ENCODE measurements around the gene DISP2.

The DISP2 gene

DNA sequence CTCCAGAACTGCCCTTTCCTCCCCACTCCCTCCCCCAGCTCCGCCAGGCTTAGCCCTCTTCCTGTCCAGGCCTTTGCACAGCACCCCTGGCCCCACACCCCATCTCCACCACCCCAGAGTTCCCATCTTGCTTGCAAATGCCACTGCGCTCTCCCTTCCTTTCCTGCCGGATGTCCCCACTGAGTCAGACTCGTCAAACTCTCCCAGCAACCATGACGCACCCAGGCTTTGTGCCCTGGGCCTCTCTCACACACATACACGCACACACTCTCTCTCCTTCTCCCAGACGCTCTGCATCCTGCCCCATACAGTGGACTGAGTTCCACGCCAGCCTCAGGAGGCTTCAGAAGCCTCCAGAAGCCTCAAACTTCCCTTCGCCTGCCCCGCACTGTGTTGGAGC is 14.5 kb upstream of the DISP2 start:
- FAIRE-seq, result no peak

DNA sequence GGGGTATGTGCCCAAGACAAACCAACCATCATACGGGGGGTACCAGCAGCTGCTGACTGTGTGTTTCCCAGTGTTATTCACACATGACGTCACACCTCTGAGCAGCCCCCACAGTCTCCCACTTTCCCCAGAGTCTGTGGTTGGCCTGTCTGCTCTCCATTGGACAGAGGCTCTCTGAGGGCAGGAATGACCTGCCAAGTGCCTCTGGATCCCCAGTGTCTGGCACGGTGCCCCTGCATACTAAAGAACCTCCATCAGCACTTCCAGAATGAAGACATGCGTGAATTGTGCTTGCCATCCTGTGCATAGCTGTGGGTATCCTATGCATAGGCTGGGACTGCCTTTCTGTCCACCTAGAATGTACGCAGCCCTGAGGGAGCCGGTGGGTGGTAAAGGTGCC is 13.8 kb upstream of the DISP2 start:
- no peak for FAIRE-seq

DNA sequence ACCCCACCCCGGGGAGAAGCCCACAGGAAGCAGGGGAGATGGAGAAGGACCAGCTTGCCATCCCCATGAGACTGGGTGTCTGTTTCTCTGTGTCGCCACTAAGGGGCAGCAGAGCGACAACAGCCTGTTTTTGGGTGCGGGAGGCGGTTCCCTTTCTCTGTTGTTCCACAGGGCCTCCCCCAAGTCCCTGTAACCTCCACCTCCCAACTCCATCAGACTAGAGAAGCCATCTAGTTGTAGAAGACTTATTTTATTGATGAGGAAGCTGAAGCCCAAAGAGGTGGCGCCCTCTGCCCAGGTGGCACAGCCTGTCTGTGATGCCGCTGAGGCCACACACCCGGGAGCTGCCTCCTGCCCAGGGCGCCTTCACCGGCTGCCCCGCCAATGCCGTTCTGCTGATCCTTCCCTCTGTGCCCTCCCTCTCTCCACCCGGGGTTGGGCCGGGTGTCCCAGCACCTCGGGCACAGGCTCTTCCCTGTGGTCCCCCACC is 13.3 kb upstream of the DISP2 start:
- no peak for FAIRE-seq

DNA sequence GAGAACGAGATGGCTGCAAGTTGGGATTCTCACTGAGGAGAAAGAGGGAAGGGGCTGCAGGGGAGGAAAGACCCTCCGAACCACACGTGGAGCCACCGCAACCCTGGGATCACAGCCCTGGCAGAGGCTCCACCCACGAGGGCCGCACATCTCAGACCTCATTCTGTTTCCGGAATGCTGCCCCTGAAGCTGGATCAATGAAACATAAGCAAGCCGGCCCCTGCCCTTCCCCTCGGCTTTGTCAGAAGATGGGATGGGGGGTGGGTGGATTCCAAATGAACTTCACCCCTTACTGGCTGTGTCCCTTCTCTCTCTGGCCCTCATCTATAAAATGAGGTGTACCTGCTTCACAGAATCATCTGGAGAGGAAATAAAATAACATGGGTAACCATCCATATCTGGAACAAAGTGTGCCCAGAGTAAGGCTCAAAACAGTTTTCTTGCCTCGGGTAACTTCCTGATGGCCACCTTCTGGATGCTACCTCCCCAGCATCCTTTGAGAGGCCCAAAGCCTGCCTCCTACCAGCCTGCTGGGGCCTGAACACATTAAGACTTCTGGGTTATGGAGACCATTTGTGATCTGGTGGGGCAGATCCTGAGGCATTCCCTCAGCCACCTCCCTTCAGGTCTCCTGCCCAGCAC is 12.7 kb upstream of the DISP2 start:
- FAIRE-seq, result no peak

DNA sequence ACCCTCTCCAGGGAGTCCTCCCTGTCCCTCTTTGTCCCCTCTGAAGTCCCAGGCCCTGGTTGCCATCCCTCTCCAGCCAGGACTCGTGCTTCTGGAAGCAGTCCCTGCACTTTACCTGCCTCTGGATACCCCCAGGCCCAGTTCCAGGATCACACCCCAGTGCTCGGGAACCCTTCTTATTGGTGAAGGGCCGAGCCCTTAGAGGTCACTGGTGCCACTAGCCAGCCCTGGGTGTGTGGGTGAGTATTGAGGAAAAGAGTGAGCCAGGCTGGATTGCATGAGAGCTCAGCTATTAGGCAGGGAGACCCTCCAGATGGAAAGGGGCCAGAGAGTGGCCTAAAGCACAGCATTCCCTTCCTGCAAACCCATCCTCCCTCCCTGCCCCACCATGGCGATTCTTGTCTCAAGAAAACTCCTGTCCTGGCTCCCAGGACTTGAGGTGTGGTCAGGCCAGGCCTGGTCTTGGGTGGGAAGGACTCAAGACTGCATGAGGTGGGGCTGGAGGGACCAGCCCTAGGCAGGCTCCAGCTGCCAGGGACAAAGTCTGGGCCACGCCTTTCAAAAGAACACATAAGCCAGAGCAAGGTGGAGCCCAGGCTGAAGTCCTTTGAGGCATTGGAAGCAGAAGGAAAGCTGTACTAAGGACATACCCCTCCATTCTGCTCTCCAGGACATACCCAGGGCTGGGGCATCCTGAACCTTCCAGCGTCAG is 12.0 kb upstream of the DISP2 start:
- FAIRE-seq, result no peak

DNA sequence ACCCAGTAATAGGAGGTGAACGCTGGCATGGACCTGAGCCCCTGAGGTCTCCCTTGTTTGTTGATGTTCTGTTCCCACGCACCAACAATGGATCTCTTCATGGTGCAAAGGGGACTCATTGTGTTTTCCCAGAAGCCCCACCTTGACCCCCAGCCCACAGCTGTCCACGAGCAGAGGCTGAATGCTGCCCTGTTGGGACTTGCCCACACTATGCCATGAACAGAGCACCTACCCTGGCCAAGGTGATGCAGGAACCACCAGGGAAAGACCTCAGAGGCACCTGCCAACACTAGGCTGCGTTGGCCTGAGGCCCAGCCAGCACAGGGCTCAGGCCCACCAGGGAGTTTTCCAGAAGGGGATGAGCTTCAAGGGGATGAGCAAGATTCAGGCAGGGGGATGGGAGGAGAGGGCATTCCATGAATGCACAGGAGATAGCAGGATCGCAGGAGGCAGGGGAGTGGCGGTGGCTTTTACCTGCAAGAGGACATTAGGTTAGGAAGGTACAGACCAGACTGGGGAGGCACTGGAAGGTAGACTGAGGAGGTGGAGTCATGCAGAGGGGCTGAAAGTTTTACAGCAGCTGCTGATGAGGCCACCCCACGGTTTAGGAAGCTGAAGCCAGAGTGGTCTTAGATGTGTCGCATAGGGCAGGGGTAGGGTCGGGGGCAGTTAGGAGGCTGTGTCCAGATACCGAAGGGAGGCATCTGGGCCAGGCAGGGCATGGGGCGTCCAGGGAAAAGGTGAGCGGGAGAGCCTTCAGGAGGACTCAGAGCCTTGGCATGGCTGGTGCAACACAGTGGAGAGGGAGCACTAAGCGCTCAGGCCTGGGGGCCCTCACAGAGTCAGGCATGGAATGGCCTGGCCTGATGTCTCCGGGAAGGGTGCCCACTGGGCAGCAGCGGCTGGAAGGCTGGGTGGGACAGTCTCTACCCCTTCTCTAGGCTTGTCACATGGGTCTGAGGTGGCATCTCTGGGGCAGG is 11.2 kb upstream of the DISP2 start:
- no peak for FAIRE-seq

DNA sequence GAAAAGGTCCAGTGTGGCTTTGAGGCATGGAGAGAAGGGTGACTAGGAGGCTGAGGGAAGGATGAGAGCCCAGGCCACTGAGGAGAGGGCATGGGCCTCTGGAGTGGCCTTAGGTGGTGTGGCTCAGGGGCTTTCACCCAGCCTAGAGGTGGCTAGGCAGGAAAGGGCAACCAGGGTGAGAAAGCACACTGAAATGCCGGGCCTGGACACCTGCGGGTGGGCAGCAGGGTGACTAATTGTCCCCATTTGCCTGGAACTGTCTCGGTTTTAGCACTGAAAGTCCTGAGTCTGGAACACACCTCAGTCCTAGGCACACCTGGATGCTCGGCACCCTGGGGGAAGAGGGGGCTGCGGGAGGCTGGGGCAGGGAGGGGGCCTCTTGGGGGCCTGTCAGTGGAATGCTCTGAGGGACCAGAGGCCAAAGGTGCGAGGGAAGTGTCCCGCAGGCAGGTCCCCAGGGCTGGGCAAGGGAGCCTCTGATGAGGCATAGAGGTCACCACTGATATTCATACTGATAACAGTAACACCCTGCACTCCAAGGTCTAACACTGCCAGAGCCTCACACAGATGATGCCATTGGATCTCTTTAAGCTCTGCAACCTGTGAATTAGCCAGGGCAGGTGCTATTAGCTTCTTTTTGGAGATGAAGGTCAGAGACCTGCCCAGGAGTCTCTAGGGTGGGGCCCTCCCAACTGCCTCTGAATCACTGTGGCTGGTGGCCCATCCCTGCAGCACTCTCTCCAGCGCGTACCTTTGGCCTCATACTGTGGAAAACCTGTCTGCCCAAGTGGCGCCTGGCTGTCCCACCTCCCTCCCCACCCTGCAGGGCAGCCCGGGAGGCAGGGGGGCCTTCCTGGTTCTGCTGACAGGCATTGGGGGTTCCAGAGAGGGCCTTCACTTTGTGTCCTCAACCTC is 10.2 kb upstream of the DISP2 start:
- no peak for FAIRE-seq

DNA sequence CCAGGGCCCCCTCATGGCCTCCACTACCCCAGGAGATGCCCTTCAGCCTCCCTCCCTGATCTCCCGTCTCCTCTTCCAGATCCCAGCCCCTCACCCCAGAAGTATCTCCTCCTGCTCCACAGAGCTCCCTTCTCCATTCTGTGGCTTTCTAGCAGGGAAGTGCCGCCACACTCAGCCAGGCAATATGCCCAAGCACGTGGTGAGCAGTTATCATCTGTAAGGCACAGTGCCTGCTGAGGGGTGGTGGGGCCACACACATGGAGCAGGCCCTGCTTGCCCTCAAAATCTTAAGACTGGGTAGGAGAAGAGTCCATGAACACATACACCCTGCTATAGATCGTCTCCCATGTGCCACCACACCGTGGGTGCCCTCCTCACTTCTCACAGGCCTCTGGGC is 9.5 kb upstream of the DISP2 start:
- no peak for FAIRE-seq

DNA sequence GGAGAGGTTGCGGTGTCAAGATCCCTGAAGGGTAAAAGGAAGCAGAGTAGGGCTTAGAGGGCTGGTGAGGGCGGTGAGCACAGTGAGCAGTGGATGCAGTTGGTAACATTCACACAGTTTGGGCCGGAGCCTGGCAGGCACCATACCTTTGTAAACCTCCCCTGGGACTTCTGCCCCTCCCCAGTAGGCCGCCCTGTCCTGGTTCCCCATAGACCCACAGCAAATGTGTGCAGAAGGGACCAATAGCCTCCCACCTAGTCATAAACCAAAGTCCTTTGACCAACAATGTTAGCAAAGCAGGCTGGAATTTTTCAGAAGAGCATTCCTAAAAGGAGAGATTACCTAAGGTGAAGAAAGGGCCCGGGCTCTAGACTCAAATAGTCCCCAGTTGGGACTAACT is 8.9 kb upstream of the DISP2 start:
- FAIRE-seq, result no peak

DNA sequence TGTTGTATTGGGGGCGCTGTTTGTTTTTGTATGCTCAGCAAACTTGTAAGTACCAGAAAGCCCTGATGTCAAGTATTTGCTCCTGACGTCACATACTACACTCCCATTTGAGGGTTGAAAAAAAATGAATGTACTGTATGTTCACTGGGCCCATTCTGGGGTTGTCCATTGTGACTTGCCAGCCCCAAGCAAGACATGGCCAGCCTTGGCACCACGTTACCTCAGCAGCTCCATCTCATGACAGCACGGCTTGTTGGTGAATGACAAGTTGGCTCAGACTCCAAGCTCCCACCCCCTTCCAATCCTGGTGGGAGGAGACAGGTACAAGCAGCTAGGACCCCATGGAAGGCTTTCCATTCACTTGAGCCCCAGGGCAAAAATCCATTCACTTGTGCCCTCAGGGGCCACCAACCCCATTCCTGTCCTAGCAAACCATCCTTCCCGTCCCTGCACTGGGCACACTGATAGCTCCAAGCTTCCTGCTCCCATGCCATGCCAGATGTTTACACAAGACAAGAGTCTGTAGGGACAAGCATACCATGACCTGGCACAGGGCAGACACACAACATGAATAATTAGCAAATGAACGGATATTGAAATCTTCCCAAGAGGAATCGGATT is 5.6 kb upstream of the DISP2 start:
- no peak for FAIRE-seq

DNA sequence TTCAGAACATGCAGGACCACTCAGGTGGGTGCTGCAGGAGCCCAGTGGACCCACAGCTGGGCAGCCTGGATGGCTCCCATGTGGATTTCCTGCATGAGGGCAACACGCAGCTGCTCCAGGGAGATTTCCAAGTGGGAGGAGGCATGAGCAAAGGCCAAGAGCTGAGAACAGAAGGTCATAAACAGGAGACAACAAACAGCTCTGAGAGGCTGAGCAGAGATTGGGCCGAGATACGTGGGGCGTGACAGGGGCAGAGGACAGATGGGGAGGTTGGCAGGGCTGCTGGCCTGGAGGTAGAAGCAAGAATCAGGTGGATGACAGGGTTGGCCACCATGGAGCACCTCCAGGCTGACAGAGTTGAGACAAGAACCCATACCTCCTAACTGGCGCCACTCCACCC is 4.3 kb upstream of the DISP2 start:
- FAIRE-seq, result no peak

DNA sequence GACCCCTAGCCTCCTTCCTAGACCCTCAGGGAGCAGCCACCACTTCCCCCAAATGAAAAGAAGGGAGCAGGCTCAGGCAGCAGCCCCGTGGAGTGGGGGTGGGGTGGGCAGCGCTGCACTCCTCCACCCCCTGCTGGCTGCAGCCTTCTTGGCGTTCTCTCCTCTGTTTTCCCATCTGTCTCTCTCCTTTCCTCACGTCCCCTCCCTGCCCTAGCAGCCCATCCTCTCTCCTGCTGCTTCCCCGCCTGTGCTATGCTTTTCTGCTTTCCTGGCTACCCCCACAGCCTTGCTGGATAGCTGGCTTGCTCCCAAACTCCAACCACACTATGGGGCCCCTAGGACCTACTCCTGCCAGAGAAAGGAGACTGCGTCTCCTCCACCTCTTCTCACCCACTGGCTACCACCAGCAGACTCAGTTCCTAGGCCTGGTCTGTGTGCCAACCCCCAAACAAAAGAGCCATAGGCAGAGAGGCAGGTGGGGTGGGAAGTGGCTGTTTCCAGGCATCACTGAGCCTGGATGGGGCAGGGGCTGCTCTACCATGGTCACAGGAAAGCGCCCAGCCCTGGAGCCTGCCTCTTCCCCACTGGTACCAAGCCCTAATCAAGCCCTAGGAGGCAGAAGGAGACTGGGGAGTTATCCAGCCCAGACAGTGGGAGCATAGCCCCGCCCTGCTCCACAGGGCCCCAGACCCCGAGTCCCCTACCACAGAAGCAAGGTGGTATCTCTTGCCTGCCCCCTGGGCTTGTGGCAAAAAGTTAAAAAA is 3.4 kb upstream of the DISP2 start:
- no peak for FAIRE-seq

DNA sequence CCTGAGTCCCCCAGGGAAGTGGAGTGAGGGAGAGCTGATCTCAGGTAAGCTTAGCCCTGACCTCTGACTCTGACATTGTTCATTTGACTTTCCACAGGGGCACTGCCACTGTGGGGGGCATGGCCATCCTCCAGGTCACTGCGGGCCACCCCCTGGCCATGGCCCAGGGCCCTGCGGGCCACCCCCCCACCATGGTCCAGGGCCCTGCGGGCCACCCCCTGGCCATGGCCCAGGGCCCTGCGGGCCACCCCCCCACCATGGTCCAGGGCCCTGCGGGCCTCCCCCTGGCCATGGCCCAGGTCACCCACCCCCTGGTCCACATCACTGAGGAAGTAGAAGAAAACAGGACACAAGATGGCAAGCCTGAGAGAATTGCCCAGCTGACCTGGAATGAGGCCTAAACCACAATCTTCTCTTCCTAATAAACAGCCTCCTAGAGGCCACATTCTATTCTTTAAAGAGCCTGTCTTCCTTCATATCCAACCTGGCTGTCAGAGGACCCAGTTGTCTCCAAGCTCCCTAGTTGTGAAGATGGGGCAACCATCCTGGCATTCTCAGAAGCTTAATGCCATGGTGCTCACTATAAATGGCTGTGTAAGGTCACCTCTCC is 1.9 kb upstream of the DISP2 start:
- no peak for FAIRE-seq

DNA sequence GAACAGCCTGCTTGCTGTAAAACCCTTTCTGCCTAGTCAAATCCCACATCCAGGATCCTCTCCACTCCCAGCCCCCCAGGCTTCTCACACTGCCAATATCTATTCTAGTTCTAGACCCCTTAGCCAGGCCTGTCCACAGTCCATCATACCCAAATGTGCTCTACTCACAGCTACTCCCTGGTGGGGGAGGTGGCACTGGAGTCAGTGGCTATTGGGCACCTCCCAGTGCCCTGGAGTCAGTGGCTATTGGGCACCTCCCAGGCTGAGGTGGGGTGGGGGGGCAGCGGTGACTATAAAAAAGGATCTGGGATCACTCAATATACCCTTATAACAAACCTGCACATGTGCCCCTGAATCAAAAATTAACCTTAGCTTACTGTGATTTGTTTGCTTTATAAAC is 773 bp upstream of the DISP2 start:
- FAIRE-seq, result no peak

DNA sequence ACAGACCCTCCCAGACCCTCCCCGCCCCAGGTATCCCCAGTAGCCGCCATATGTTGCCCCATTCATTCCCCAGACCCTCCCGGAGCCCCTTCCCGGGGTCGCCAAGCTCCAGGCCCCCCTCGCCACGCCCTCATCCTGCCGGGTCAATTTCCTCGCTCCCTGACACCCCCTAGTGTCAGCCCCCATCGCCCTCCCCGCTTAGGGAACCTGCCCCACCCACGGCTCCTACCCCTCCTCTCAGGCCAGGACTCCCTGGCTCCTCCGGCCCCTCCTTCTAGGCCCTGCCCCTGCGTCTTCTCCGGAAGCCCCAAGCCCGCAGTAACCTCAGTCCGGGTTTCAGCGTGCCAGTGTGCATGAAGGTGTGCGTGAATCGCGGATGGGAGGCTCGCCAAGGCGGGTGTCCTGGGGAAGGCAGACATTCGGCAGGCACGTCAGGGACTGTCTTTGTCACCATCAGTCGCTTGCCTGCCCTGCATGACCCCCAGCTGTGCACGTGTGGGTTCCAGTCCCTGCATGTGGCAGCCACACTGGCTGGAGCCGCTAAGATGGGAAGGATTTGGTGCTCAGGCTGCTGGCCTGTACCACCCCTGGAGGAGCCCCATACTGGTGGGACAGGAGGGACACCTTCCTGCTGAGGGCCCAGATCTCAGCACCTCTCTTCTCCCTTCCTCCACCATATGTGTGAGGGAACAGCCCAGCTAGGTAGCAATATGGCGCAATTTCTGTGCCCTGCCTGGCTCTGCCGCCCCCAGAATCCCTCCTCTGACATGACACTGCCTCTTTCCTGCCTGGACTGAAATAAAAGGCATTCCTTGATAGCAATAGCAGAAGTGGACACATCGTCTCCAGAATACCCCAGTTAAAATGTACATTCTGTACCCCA is 693 bp downstream of the DISP2 start:
- FAIRE-seq, result no peak

DNA sequence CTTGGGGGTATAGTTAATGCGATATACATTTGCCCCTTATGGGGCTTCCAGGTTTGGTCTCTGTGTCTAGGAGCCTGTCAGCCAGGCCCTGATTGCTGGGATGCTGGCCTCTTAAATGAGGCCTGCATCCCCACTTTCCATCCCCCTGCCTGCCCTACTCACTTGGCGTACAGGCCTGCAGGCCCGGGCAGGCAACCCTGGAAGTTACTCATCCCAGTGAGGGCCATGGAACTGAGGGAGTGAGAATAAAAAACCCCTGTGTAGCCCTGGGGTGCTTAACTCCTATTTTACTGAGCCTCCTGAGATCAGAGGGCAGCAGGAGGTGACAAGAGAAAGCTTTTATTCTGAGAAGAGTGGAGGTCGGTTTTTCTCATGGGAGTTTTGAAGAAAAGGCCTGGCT is 2.0 kb downstream of the DISP2 start:
- FAIRE-seq, result no peak

DNA sequence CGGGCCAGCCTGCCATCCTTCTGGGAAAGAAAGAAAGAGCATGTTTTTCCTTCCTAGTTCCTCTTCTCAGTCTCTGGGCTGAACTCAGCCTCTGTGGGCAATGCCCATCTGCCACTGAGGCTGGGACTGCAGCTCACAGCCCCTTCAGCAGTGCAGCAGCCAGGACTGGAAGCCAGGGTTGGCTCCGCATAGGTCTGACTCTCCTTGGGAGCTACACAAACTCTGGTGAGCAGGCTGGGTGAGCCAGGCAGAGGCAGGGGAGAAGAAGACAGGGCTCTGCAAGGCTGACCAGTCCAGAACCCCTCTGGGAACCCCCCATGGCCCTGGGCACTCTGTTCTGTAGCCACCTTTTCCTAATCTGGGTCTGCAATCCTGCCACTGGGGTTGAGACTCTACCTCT is 3.6 kb downstream of the DISP2 start:
- FAIRE-seq, result no peak

DNA sequence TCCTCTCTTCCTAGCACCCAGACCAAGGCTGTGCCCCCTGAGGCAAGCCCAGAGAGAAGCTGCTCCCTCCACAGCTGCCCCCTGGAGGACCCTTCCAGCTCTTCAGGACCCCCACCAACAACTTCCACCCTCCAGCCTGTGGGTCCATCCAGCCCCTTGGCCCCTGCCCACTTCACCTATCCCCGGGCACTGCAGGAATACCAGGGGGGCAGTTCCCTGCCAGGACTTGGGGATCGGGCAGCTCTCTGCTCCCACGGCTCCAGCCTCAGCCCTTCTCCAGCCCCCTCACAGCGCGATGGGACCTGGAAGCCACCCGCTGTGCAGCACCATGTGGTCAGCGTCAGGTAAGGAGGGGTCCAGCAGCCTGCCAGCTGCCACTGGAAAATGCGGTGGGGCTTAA is 5.6 kb downstream of the DISP2 start:
- FAIRE-seq, result no peak

DNA sequence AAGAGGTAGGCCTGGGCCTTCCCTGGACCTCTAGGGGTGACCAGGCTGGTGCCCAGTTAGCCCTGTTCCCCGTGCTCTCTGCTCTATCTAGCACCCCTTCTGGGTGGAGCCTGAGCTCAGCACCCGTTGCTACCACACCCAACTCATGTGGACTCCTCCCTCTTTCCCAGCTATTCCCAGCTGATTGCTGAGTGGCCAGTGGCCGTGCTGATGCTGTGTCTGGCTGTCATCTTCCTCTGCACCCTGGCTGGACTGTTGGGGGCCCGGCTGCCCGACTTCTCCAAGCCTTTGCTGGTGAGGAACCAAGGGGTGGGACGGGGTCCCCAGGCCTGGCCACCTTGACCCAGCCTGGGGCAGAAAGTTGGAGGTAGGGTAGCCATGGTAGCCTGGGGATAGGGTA is 6.2 kb downstream of the DISP2 start:
- no peak for FAIRE-seq

DNA sequence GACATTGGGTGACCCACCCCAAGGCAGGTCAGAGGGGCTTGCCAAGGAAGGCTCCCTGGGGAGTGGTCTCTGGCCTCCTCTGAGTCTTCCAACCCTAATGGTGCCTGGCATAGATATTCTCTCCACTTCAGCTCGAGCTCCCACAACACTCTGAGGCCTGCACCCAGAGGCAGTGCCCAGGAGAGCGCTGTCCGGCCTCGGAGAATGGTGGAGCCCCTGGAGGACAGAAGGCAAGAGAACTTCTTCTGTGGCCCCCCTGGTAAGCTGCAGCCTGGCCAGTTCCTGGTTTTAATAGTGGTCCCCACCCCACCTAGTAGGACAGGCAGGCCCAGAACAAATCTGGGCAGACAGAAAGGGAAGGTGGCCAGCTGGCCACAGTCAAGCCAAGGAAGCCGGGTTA is 7.0 kb downstream of the DISP2 start:
- FAIRE-seq, result no peak
